ENCODE measurements around the gene RALGPS1.

- TF ChIP-seq CTCF (IDR thresholded peaks at IDR 0.05) (no peak), EZH2 (IDR thresholded peaks at IDR 0.05; ENCODE audit: borderline replicate concordance, insufficient read depth, low read depth, low read length, poor library complexity, severe bottlenecking) (no peak)
Observed at GRCh38 chr9:127014216-127014909, 99.8 kb downstream of the RALGPS1 start.

All from B cell (primary cell).